Skeletal muscle satellite cell (primary cell): Measurements from ENCODE around the gene RMI2.

Experiments
- H3K27me3 ChIP-seq: 2 replicates; pipeline ENCODE4 v1.7.0; 2013; ENCODE audit warnings: low read length; ENCODE audit not compliant: control insufficient read depth, insufficient read depth
- H3K36me3 ChIP-seq: 2 replicates; pipeline ENCODE4 v1.7.0; 2013; ENCODE audit warnings: mild to moderate bottlenecking, control low read depth, low read length; ENCODE audit not compliant: insufficient read depth
- H3K4me1 ChIP-seq: 2 replicates; pipeline ENCODE4 v1.7.0; 2013; ENCODE audit warnings: low read length; ENCODE audit not compliant: control insufficient read depth, insufficient read depth
- H3K4me2 ChIP-seq: 2 replicates; pipeline ENCODE4 v1.7.0; 2013; ENCODE audit warnings: mild to moderate bottlenecking, low read length
- H3K4me3 ChIP-seq: 2 replicates; pipeline ENCODE4 v1.7.0; 2013; ENCODE audit warnings: low read length
- H3K9ac ChIP-seq: 2 replicates; pipeline ENCODE4 v1.7.0; 2013; ENCODE audit warnings: mild to moderate bottlenecking, low read depth, low read length, moderate library complexity
- H3K9me3 ChIP-seq: replicated peaks from 2 replicates; pipeline ENCODE4 v1.7.0; 2013; ENCODE audit warnings: mild to moderate bottlenecking, control low read depth, low read length

RMI2 gene

GRCh38 chr16:11384184-11384955, 39.1 kb downstream of the RMI2 start:
- H3K9ac ChIP-seq, result no peak overlapping the region
- H3K4me3 ChIP-seq, result no peak overlapping the region
- H3K4me2 ChIP-seq, result no peak overlapping the region

GRCh38 chr16:11384956-11385586, 39.8 kb downstream of the RMI2 start:
- H3K9me3 ChIP-seq, result no peaks in the 10 kb centered on the region
- peaks cover 23% of the 10 kb centered on the region for H3K27me3 ChIP-seq
- peaks cover 5% of the 10 kb centered on the region for H3K4me1 ChIP-seq
- no peaks in the 10 kb centered on the region for H3K36me3 ChIP-seq
- no peak overlapping the region for H3K4me2 ChIP-seq
- H3K4me3 ChIP-seq, result no peak overlapping the region
- no peak overlapping the region for H3K9ac ChIP-seq

More at GRCh38 chr16:11384184-11384955, 39.1 kb downstream of the RMI2 start:
- H3K9me3 ChIP-seq, result no peaks in the 10 kb centered on the region
- H3K4me1 ChIP-seq, result peaks cover 5% of the 10 kb centered on the region
- peaks cover 23% of the 10 kb centered on the region for H3K27me3 ChIP-seq
- no peaks in the 10 kb centered on the region for H3K36me3 ChIP-seq

- Histone ChIP-seq H3K36me3 (no peaks in the 10 kb centered on the region), H3K4me2 (no peak overlapping the region), H3K9ac (no peak overlapping the region), H3K9me3 (no peaks in the 10 kb centered on the region), H3K4me3 (no peak overlapping the region), H3K27me3 (peaks cover 28% of the 10 kb centered on the region), H3K4me1 (peaks cover 5% of the 10 kb centered on the region)
Observed at GRCh38 chr16:11386054-11386680, 40.9 kb downstream of the RMI2 start.

DNA sequence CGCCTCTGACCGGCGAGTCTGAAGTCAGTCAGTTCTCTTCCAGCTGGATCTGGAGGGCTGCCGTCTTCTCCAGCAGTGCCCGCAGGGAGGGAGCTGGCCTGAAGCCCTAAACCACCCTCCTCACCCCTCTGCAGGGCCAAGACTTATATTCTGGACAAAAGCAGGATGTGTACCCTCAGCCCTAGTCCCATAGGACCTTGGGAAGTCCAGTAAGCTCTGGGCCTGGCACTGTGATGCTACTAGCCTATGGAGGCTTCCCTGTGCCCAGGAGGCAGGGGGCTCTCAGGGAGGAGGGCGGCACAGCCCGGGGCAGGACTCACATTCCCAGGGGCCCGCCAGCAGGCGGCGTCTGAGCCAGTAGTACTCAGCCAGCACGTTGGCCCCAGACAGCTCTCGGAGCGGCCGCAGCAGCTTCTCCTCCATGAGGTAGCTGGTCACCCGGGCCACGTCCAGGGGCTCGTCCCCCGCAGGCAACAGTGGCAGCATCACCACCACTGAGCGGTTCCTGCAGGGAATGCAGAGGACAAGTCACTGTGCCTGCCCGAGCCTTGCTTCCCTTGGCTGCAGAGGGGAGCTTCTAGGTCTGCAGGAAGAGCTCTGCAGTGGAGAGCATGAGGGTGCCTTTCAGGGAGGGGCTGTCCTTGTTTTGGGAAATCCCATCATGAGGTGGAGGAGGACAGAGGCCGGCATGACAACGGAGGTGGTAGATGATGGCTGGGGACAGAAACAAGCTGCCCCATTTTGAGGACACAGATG, 41.7 kb downstream of the RMI2 start:
- peak overlapping the region; percentile 65 for H3K4me2 ChIP-seq
- H3K36me3 ChIP-seq, result no peaks in the 10 kb centered on the region
- no peak overlapping the region for H3K9ac ChIP-seq
- H3K4me1 ChIP-seq, result peaks cover 5% of the 10 kb centered on the region
- H3K4me3 ChIP-seq, result peak overlapping the region; percentile 30
- peaks cover 36% of the 10 kb centered on the region for H3K27me3 ChIP-seq
- no peaks in the 10 kb centered on the region for H3K9me3 ChIP-seq

GRCh38 chr16:11389083-11389482, 43.8 kb downstream of the RMI2 start:
- no peak overlapping the region for H3K4me2 ChIP-seq
- H3K4me1 ChIP-seq, result peaks cover 5% of the 10 kb centered on the region
- H3K27me3 ChIP-seq, result peaks cover 37% of the 10 kb centered on the region
- no peak overlapping the region for H3K9ac ChIP-seq
- no peak overlapping the region for H3K4me3 ChIP-seq
- H3K9me3 ChIP-seq, result no peaks in the 10 kb centered on the region
- H3K36me3 ChIP-seq, result no peaks in the 10 kb centered on the region

DNA sequence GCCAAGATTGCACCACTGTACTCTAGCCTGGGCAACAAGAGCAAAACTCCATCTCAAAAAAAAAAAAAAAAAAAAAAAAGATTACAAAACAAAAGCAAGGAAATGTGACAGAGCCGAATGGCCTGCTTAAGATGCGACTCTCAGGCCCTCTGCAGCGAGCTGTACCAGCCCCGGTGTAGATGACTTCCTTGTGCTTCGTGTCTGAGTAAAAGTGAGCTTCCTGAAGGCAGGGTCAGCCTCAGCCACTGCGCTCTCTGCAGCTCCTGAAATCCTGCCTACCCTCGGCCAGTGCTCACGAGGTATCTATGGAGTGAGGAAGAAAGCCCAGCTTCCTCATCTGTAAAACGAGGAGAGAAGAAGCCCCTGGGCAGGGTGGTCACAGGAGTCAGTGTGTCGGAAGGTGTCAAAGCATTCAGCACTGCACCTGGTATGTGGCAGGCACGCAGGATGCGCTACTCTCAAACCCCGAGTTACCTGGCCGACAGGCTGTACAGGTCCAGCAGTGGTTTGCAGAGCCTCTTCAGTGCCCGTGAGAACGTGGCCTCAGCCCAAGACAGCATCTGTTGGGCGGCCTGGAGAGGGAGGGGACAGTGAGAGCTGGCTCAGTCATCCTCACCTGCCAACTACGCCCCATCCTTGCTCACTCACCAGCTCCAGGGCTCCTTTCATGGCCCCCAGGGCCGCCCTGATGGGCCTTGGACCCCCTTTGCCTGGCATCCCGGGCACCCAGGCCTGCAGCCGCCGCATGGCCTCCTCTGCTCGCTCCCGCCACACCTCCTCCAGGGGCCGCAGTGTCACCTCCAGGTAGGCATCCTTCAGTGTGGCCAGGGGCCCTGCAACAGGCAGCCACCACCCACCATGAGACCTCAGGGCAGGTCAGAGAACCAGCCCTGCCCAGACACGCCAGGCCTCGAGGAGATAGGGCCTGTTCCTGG, 44.6 kb downstream of the RMI2 start:
- no peak overlapping the region for H3K4me3 ChIP-seq
- H3K27me3 ChIP-seq, result peaks cover 44% of the 10 kb centered on the region
- H3K9me3 ChIP-seq, result no peaks in the 10 kb centered on the region
- no peak overlapping the region for H3K9ac ChIP-seq
- no peaks in the 10 kb centered on the region for H3K36me3 ChIP-seq
- peaks cover 5% of the 10 kb centered on the region for H3K4me1 ChIP-seq
- no peak overlapping the region for H3K4me2 ChIP-seq

DNA sequence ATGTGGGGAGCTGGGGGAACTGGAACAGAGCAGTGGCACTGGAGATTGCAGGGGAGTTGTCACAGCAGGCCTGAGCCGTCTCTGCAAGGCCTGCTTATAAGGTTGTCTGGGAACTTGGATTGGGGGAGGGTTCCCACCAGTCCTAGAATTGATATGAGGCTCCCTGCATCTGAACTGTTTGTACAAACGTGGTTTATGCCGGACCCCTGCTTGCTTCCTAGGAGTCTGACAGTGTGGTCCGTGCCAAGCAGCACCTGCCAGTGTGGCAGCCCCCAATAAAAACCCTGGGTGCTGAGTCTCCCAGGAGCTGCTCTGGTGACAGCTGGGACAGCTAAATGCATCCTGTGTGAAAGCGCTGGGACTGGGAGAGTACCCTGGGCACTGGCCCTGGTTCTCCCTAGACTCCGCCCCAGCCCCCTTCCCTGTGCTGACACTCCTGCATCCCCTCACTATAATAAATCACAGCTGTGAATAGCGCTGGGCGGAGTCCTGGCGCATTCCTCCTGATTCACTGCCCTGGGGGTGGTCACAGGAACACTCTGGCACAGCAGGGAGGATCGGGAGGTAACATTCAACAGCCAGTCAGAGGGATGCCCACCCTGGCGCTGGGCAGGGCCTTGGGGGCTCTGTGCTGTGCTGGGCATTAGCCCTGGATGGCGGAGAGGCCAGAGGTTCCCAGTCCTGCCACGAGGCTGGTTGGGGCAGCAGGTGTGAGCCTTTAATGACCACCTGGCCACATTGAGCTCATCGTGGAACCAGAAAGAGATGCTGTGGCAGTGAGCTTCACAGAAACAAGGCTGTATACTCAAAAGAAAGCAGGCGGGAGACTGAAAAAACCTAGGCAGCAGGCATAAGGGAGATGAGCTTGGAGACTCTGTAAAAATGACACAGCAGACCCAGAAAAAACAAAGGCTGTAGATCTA, 45.6 kb downstream of the RMI2 start:
- Histone ChIP-seq H3K4me3 (no peak overlapping the region), H3K4me1 (peaks cover 5% of the 10 kb centered on the region), H3K9ac (no peak overlapping the region)

GRCh38 chr16:11391576-11391975, 46.3 kb downstream of the RMI2 start:
- Histone ChIP-seq H3K36me3 (no peaks in the 10 kb centered on the region), H3K27me3 (peaks cover 42% of the 10 kb centered on the region), H3K9ac (no peak overlapping the region), H3K9me3 (no peaks in the 10 kb centered on the region), H3K4me1 (peaks cover 8% of the 10 kb centered on the region), H3K4me3 (no peak overlapping the region), H3K4me2 (no peak overlapping the region)

More for the DNA sequence above, 45.6 kb downstream of the RMI2 start:
- Histone ChIP-seq H3K27me3 (peaks cover 50% of the 10 kb centered on the region), H3K4me2 (no peak overlapping the region), H3K36me3 (no peaks in the 10 kb centered on the region), H3K9me3 (no peaks in the 10 kb centered on the region)

DNA sequence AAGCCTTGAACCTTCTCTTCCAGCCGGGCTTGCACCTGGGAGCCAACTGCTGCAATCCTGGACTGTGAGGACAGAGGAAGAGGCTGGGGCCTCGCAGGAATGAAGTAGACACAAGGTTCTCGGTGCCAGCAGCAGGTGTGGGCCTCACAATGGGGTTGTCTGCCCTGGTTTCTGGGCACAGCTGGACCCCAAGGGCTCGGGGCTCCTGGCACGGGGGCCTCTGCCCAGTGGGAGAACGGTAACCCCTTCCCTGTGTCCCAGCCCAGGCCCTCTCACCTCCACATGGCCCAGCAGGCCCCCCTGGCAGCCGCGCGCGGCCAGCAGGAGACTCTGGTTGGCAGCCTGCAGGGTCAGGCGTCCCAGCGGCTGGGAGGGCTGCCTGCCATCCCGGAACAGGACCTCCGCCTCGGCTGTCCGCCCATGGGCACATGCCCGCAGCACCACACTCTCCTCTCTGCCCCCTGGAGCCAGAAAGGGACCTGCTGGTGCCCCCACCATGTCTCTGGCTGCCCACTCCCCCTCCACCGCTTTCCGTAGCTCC, 46.9 kb downstream of the RMI2 start:
- peaks cover 37% of the 10 kb centered on the region for H3K27me3 ChIP-seq
- no peaks in the 10 kb centered on the region for H3K9me3 ChIP-seq
- no peak overlapping the region for H3K4me2 ChIP-seq
- peaks cover 6% of the 10 kb centered on the region for H3K4me1 ChIP-seq
- no peak overlapping the region for H3K9ac ChIP-seq
- no peaks in the 10 kb centered on the region for H3K36me3 ChIP-seq
- H3K4me3 ChIP-seq, result no peak overlapping the region

DNA sequence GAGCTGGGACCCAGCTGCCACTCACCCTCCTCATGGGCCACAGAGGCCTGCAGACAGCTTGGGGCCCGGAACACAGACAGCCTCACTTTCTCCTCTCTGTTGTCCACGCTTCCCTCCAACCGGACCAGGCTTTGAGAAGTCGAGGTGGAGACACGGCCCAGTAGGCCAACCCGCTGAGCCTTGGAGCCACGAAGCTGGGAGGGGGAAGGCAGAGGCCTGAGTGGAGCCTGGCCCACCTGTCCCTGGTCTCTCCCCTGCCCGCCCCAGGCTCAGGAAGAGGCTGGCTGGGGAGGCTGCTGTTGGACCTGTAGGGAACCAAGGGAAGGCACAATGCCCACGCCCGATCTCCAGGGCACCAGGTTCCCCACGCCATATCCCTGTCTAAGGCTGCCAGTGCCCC, 48.1 kb downstream of the RMI2 start:
- Histone ChIP-seq H3K9ac (no peak overlapping the region), H3K27me3 (peaks cover 28% of the 10 kb centered on the region)

More for the DNA sequence above, 48.1 kb downstream of the RMI2 start:
- Histone ChIP-seq H3K9me3 (no peaks in the 10 kb centered on the region), H3K4me3 (no peak overlapping the region), H3K4me2 (no peak overlapping the region), H3K4me1 (peaks cover 3% of the 10 kb centered on the region), H3K36me3 (no peaks in the 10 kb centered on the region)
